Prostate gland (tissue), 2 donors: ENCODE results near the gene MECP2.

Source experiments
- CTCF ChIP-seq, 4 experiments: fragments of 200-600 bp in 2 of 4; fragments of 450-650 bp in 2 of 4; sonication (generic) in 2 of 4; IDR thresholded peaks; 1 replicate in 3 of 4; 2 replicates in 1 of 4; pipeline ENCODE4 v1.5.1; 2016 to 2019; ENCODE audit warnings: antibody characterized with exemption in 4 of 4, mild to moderate bottlenecking in 2 of 4, moderate library complexity in 2 of 4
- POLR2A ChIP-seq: fragments of 450-650 bp; IDR thresholded peaks from one replicate; pipeline ENCODE4 v1.6.1; 2016; ENCODE audit warnings: antibody characterized with exemption, mild to moderate bottlenecking

DNA sequence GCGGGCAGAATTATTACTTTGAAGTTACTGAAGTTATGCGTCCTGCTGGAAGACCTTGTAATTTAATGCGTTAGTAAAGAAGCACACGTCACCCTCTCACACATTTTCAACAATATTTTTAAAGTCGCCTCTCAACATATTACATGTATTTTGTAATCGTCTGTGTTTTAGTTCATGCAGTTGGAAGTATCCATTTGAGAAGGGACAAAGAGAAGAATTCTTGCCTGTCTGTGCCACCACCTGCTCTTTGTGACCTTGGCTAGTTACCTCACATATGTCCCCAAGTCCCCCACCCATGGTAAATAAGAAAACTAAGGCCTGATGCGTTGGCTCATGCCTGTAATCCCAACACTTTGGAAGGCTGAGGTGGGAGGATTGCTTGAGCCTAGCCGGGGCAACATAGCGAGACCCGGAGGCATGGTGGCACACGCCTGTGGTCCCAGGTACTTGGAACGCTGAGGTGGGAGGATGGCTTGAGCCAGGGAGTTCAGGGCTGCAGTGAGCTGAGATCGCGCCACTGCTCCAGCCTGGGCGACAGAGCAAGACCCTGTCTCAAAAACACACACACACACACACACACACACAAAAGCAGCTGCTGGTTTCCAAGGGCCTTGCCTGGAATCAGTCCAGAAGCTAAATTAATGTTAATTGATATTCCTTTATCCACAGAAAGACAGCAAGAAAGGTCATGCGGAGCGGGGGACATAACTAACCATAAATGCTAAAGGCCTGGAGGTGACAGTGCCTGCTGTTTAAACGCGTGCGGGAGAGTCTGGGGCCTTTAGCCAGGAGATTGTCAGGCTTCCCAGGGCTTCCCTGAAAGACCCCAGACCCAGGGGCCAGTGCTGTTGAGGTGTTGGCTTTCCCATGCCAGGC lies 124.2 kb downstream of the MECP2 start:
- TF ChIP-seq CTCF (IDR thresholded peaks at IDR 0.05) (no peak), POLR2A (no peak)
